Stimulated activated CD8-positive, alpha-beta memory T cell treated with anti-CD3 and anti-CD28 coated beads, Interleukin-7, amount 100 ng/mL, for 4 hours (primary cell): ENCODE measurements around the gene KIAA1755.
"Not testable (repeated sequence)": the region's sequence is repeated elsewhere in the genome, so short reads cannot be mapped to it uniquely, and the experiment has no call there.

Experiments used
- DNase-seq, 2 donors: peaks; one replicate each; pipeline ENCODE4 v3.0.0-alpha.2; 2020; ENCODE audit warnings: low read depth in 2 of 2

Gene KIAA1755

GRCh38 chr20:38266426-38266825 is 5.9 kb upstream of the KIAA1755 start:
- DNase-seq = no peak

DNA sequence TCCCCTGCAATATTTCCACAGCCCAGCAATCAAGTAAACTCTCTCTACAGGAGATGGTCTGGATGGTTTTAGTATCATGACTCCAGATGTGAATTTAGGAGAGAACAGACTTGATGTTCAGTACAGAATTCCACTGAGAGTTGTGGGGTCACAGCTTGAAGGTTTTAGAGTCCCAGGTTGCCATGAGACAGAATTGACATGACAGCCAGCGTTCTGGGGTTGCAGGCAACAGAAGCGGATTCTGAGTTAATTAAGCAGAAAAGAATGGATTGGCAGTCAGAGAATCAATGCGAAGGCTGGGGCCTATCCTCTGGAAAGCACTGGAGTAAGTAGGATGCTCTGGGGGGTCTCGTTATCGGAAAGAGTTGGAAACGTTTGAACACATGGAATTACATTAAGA is 2.4 kb upstream of the KIAA1755 start:
- DNase-seq = no peak

DNA sequence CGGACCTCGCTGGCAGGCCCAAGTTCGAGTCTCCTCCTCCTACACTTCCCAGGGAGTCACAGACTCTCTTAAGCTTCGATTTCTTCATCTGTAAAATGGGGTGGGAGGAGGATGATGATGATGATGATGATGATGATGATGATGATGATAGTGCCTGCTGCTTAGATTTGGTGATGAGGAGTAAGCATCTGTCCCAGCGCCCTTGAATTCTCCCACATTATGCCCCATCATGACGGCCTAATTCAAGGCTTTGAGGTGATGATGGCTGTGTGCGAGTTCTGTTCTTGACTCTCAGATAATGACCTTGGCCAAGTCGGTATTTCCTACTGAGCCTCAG is 487 bp upstream of the KIAA1755 start:
- no peak for DNase-seq

- DNase-seq = no peak
These were observed 534 bp downstream of the KIAA1755 start for GRCh38 chr20:38260025-38260377.

- DNase-seq = no peak
These were observed 1.9 kb downstream of the KIAA1755 start for GRCh38 chr20:38258545-38259215.

GRCh38 chr20:38256966-38257365 is 3.6 kb downstream of the KIAA1755 start:
- DNase-seq = no peak

- no peak for DNase-seq
These were observed 4.5 kb downstream of the KIAA1755 start for GRCh38 chr20:38256021-38256420.

- no peak for DNase-seq
These were observed 5.1 kb downstream of the KIAA1755 start for GRCh38 chr20:38255393-38255792.

DNA sequence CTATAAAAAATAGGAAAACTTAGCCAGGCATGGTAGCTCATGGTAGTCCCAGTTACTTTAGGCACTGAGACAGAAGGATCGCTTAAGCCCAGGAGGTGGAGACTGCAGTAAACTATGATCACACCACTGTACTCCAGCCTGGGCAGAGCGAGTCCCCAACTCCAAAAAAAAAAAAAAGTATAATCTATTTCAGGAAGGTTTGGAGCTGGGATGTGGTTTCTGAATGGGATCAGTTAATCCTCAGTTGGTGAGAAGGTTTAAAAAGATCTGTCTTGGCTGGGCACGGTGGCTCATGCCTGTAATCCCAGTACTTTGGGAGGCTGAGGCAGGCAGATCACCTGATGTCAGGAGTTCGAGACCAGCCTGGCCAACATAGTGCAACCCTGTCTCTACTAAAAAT is 5.9 kb downstream of the KIAA1755 start:
- not testable (repeated sequence) for DNase-seq

GRCh38 chr20:38253571-38253970 is 7.0 kb downstream of the KIAA1755 start:
- no peak for DNase-seq

- no peak for DNase-seq
These were observed 7.9 kb downstream of the KIAA1755 start for GRCh38 chr20:38252292-38253288.

DNA sequence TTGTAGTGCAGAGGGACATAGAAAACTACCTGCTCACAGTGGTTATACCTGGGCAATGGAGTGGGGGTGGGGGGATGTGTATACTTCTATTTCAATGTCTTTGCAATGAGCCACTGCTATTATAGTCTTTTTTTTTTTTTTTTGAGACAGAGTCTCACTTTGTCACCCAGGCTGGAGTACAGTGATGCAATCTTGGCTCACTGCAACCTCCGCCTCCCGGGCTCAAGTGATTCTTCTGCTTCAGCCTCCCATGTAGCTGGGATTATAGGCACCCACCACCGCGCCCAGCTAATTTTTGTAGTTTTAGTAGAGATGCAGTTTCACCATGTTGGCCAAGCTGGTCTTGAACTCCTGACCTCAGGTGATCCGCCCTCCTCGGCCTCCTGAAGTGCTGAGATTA is 9.1 kb downstream of the KIAA1755 start:
- not testable (repeated sequence) for DNase-seq

DNA sequence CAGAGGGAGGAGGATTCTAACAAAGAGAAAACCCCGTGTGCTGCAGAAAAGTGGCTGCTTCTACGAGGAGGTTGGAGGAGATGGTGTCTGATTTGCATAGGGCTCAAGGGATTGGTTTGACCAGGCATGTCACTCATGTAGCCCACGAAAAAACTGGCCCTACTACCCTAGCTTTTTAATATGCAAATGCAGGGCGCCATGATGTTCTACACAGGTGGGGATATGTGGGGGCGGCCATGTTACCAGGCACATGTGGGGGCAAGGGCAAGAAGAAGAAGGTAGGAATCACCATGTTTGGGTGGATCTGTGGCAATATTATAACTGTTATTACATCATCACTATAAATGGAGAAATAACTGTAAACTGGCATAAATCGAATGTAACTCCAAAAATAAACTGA is 9.9 kb downstream of the KIAA1755 start:
- no peak for DNase-seq

DNA sequence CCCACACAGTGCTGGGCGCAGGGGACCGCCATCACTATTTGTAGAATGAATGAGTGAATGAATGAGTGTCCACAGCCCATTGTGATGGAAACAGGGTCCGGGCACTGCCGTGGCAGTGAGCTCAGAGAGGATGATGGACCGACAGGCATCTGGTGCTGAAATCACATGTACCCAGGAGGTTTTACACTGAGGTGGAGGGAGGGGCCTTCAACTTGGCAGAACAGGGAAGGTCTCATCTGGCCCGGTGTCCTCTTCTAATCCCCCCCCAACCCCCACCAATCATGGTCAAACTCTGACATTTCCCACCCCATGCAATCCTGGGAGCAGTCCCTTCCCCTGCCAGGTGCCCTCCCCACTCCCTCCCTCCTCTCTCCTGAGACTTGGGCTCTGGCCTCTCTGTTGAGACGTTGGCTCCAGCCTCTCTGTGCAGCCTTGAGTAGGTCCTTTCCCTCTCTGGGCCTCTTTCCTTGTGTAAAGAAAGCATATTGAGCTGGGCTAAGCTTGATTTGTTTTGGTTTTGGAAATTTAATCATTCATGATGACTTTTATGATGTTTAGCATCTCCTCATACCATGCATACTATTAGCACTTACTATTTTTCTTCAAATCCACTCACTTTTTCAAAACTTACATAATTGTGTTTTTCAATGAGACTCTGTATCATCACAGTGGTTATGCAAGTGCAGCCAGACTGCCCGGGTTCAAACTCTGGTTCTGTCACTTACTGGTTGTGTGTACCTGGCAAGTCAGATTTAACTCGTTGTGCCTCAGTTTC is 10.8 kb downstream of the KIAA1755 start:
- no peak for DNase-seq

GRCh38 chr20:38248133-38248532 is 12.4 kb downstream of the KIAA1755 start:
- DNase-seq = no peak

DNA sequence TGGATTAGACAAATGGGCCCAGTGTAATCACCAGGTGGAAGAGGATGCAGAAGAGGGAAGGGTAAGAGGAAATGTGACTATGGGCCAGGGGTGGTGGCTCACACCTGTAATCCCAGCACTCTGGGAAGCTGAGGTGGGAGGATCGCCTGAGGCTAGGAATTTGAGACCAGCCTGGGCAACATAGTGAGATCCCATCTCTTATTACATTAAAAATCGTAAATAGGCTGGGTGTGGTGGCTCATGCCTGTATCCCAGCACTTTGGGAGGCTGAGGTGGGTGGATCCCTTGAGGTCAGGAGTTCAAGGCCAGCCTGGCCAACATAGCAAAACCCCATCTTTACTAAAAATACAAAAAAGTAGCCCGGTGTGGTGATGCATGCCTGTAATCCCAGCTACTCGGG is 12.8 kb downstream of the KIAA1755 start:
- DNase-seq = not testable (repeated sequence)

GRCh38 chr20:38247166-38247509 is 13.4 kb downstream of the KIAA1755 start:
- DNase-seq = no peak

DNA sequence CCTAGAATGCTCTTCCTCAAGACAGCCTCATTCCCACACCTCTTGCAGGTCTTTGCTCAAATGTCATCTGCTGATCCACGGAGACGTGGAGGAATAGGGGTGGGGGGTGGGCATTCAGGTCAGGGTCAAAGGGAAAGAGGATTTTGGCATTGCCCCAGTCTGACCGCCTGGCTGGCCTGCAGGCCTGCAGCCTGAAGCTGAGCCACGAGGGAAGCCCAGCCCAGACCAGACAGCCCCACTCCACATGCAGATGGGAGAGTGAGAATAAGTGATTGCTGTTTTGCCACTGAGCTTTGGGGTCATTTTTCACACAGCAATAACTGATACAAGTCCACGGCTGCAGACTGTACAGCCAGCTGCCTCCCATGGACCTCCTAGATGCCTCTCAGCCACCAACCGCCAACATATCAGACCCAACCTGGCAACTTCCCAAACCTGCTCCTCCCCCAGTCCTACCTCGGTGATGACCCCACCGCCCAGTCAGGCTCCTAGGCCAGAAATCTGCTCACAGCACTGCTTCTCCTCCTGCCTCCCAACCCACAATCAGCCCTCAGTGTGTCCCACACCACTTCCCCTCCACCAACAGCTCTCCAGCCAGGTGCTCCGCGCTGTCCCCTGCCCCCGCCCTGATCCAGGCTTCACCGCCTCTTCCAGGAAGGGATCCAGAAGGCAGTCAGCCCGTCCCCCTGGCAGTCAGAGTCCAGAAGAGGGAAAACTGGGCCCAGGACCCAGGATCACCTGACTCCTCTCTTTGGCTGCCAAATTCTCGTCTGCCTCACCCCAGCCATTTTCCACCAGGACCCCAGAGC is 14.0 kb downstream of the KIAA1755 start:
- DNase-seq = no peak

DNA sequence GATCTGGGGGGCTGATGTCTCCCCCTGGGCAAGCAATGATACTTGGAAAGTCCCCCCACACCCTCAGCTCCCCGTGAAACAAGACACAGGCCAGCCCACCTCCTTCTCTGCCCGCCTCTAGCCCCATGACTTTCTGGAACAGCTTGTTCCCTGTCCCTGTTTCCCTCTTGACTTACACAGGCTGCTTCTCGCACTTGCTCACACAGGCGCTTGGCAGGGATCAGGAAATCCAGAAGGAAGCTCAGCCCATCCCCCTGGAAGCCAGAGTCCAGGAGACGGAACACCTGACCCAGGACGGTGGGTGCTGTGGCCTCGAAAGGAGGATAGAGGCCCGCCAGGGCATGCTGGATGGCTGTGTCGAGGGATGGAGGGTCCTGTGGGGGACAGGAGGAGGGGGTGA is 14.8 kb downstream of the KIAA1755 start:
- no peak for DNase-seq

DNA sequence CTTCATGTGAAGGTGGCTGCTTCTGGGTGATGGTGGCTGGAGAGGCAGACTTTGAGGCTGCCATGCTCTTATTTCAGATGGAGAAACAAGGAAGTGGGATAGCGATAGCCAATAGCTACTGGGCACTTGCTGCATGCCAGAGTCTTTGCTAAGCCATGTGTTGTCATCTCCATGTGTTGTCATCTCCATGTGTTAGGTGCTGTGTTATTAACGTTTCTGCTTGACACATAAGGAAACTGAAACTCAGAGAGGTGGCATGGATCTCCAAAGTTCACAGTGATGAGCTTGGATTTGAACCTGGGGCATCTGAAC is 16.9 kb downstream of the KIAA1755 start:
- no peak for DNase-seq

- DNase-seq = no peak
These were observed 17.5 kb downstream of the KIAA1755 start for GRCh38 chr20:38242848-38243708.
